B cell (primary cell): Measurements from ENCODE around the gene PAX6.

Experiments used
- EZH2 ChIP-seq: IDR thresholded peaks from 2 replicates; pipeline ENCODE4 v1.6.1; 2012; ENCODE audit warnings: borderline replicate concordance, low read depth, mild to moderate bottlenecking, moderate library complexity, low read length; ENCODE audit not compliant: insufficient read depth, poor library complexity, severe bottlenecking
- TF ChIP-seq, protein P1 (sequence below): fragments of 200-600 bp; IDR thresholded peaks from one replicate; pipeline ENCODE4 v1.8.0; 2022; ENCODE audit warnings: antibody characterized with exemption, mild to moderate bottlenecking

DNA sequence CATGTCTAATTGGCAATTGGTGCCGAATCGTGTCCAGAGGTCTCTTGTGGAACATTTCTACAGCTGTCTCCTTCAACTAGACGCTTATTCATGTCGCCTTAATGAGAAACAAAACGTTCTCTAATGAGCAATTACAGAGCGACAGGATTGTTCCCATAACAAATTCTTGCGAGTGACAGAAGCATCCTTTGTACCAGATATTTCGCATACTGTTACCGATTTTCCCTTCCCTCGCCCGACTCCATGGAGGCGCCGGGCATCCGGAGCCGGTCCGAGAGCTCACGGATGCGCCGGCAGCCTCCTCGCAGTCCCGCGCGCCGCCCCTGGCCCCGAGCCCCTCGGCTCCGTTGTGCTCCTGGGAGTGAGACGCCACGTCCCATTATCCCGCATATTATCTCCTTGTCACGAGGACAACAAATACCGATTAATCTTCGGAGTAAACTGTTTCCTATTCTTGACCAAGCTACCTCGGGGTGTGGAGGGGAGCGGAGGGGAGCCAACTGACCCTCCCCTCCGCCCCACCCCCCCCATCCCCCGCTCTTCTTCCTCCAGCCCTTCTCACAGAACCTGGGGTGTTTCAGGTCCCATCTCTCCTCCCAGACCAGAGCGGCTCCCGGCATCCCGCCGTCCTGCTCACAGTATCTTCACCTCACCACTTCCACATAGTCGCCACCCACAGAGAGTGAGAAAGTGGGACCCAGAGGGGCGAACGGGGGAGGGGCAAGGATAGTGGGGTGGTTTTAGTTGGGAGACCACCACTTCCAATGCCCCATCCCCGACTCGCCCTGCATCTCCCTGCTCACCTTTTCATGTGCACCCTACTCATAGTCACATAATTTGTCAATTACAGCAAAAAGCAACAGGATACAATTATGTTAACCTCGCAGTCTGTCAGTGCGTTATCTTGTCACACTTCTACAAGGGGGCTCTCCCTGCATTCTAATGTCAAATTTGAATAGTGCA, 11.4 kb downstream of the PAX6 start:
- TF ChIP-seq, protein P1, sequence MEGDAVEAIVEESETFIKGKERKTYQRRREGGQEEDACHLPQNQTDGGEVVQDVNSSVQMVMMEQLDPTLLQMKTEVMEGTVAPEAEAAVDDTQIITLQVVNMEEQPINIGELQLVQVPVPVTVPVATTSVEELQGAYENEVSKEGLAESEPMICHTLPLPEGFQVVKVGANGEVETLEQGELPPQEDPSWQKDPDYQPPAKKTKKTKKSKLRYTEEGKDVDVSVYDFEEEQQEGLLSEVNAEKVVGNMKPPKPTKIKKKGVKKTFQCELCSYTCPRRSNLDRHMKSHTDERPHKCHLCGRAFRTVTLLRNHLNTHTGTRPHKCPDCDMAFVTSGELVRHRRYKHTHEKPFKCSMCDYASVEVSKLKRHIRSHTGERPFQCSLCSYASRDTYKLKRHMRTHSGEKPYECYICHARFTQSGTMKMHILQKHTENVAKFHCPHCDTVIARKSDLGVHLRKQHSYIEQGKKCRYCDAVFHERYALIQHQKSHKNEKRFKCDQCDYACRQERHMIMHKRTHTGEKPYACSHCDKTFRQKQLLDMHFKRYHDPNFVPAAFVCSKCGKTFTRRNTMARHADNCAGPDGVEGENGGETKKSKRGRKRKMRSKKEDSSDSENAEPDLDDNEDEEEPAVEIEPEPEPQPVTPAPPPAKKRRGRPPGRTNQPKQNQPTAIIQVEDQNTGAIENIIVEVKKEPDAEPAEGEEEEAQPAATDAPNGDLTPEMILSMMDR = no peak
- no peak for TF ChIP-seq EZH2
